HAP-1 (cell line): Measurements from ENCODE around the gene QRFP.

Source experiments
- DNase-seq, 2 experiments: peaks; one replicate each; pipeline ENCODE4 v3.0.0-alpha.2; 2016 to 2020; ENCODE audit warnings: low spot score in 2 of 2
- H3K27me3 ChIP-seq: fragments of 250-450 bp; sonication (Bioruptor Pico); 2 replicates; pipeline ENCODE4 v1.5.1; 2020; ENCODE audit warnings: low read depth, mild to moderate bottlenecking, moderate library complexity
- H3K36me3 ChIP-seq: fragments of 250-450 bp; sonication (Bioruptor Pico); replicated peaks from 2 replicates; pipeline ENCODE4 v1.5.1; 2020; ENCODE audit warnings: mild to moderate bottlenecking
- H3K4me1 ChIP-seq: fragments of 250-450 bp; sonication (Bioruptor Pico); 2 replicates; pipeline ENCODE4 v1.5.1; 2020; ENCODE audit warnings: mild to moderate bottlenecking
- H3K4me3 ChIP-seq: fragments of 250-450 bp; sonication (Bioruptor Pico); 2 replicates; pipeline ENCODE4 v1.5.1; 2020; ENCODE audit warnings: mild to moderate bottlenecking, moderate library complexity
- H3K9me3 ChIP-seq: fragments of 250-450 bp; sonication (Bioruptor Pico); 2 replicates; pipeline ENCODE4 v1.5.1; 2020; ENCODE audit warnings: mild to moderate bottlenecking, moderate library complexity
- in situ Hi-C: fragments of 300-500 bp; cut with MboI; formaldehyde crosslinking; loops from 3 replicates; pipeline ENCODE4 v1.14.3; 2020; ENCODE audit warnings: low sequenced_read_pairs, inconsistent platforms, mixed read lengths

Gene QRFP

DNA sequence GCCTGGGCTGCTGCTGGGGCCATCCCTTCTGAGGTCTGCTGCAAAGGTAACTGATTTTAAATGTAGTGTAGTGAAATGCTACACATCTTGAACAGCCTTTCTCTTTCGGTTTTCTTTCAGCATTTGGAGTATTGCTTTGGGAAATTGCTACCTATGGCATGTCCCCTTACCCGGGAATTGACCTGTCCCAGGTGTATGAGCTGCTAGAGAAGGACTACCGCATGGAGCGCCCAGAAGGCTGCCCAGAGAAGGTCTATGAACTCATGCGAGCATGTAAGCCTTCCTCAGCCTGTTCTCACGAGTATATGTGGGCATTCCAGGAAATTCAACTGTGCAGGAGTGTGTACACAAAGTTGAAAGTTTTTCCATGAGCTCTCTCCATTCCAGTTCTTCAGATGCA, 18.3 kb downstream of the QRFP start:
- no peaks in the 10 kb centered on the region for H3K27me3 ChIP-seq
- H3K36me3 ChIP-seq = no peaks in the 10 kb centered on the region
- in situ Hi-C loops = no loop called here
- H3K9me3 ChIP-seq = no peaks in the 10 kb centered on the region
- no peaks in the 10 kb centered on the region for H3K4me1 ChIP-seq
- DNase-seq = no peak
- H3K4me3 ChIP-seq = no peak overlapping the region

DNA sequence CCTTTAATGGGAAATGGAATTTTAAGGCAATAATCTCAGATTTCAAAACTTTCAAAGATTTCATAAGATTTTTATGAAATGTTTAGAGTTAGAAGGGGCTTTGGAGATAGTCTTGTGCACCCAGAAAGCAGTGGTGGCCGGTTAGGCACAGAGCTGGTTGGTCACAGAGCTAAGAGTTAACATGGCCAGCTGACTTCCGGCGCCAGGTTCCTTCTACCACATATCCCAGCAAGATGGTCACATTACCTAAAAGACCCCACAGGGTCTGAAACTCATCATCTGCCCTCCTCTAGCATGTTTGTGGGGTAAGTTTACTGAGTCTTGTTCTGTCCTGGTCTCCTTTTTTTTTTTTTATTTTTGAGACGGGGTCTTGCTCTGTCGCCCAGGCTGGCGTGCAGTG, 19.3 kb downstream of the QRFP start:
- no peaks in the 10 kb centered on the region for H3K36me3 ChIP-seq
- in situ Hi-C loops = no loop called here
- H3K4me1 ChIP-seq = no peaks in the 10 kb centered on the region
- H3K27me3 ChIP-seq = no peaks in the 10 kb centered on the region
- no peaks in the 10 kb centered on the region for H3K9me3 ChIP-seq
- DNase-seq = no peak
- no peak overlapping the region for H3K4me3 ChIP-seq

DNA sequence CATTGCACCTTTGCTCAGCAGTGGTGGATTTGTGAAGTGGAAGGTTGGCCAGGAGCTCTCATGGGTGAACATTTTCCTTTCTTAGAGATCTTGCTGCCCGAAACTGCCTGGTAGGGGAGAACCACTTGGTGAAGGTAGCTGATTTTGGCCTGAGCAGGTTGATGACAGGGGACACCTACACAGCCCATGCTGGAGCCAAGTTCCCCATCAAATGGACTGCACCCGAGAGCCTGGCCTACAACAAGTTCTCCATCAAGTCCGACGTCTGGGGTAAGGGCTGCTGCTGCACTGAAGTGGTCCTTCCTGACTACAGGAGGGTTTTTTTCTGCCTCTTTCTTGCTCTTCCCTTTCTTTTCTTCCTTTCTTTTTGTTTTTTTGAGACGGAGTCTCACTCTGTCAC, 21.8 kb downstream of the QRFP start:
- in situ Hi-C loops = no loop called here
- Histone ChIP-seq H3K9me3 (no peaks in the 10 kb centered on the region), H3K36me3 (no peaks in the 10 kb centered on the region), H3K27me3 (no peaks in the 10 kb centered on the region), H3K4me1 (no peaks in the 10 kb centered on the region), H3K4me3 (no peak overlapping the region)
- no peak for DNase-seq

DNA sequence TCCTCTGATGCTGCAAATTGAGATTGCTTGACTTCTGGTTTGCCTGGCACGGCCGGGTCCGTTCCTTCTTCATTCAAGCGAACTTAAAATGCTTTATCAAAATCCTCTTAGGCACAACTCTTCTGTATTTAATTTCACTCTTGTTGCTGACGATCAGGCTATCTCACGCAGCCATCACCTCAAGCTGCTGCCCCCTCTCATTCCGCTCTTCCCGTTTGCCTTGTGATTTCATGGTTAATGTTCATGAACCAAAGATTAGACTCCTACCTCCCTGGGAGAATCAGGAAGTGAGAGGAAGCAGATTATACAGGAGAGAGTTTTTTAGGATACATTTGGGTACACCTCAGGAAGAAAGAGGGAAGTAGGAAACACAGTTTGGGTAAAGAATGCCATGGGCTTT, 22.6 kb downstream of the QRFP start:
- no peak overlapping the region for H3K4me3 ChIP-seq
- H3K9me3 ChIP-seq = no peaks in the 10 kb centered on the region
- no peaks in the 10 kb centered on the region for H3K4me1 ChIP-seq
- H3K27me3 ChIP-seq = no peaks in the 10 kb centered on the region
- in situ Hi-C loops = no loop called here
- DNase-seq = no peak
- H3K36me3 ChIP-seq = no peaks in the 10 kb centered on the region

DNA sequence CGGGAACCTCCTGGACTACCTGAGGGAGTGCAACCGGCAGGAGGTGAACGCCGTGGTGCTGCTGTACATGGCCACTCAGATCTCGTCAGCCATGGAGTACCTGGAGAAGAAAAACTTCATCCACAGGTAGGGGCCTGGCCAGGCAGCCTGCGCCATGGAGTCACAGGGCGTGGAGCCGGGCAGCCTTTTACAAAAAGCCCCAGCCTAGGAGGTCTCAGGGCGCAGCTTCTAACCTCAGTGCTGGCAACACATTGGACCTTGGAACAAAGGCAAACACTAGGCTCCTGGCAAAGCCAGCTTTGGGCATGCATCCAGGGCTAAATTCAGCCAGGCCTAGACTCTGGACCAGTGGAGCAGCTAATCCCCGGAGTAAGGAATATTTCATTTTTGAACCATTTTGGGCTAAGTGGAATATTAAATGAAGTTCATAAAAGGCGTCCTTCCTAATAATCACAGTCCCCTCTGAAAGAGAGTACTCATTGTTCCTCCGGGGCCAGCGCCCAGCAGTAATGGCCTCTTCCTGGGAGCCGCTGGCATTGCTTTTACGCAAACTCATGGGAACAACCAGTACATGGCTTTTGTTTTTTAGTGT, 23.6 kb downstream of the QRFP start:
- no peak for DNase-seq
- in situ Hi-C loops = no loop called here
- no peaks in the 10 kb centered on the region for H3K36me3 ChIP-seq

DNA sequence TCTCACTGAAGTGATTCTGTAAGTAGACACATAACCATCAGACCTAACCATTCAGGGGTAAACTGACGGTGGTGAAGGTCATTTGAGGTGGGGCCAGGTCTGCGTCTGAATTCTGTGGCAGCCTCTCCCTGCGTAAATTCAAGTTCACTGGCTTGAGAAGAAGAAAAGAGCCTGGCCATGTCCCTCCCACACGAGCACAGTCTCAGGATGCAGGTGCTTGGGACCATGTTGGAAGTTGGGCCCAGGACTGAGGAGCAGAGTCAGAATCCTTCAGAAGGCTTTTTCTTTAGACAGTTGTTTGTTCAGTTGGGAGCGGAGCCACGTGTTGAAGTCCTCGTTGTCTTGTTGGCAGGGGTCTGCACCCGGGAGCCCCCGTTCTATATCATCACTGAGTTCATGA, 24.1 kb downstream of the QRFP start:
- Histone ChIP-seq H3K27me3 (no peaks in the 10 kb centered on the region), H3K4me3 (no peak overlapping the region), H3K36me3 (no peaks in the 10 kb centered on the region), H3K9me3 (no peaks in the 10 kb centered on the region), H3K4me1 (no peaks in the 10 kb centered on the region)
- DNase-seq = no peak
- in situ Hi-C loops = no loop called here

More for the DNA sequence above, 23.6 kb downstream of the QRFP start:
- Histone ChIP-seq H3K9me3 (no peaks in the 10 kb centered on the region), H3K4me1 (no peaks in the 10 kb centered on the region), H3K4me3 (no peak overlapping the region), H3K27me3 (no peaks in the 10 kb centered on the region)

DNA sequence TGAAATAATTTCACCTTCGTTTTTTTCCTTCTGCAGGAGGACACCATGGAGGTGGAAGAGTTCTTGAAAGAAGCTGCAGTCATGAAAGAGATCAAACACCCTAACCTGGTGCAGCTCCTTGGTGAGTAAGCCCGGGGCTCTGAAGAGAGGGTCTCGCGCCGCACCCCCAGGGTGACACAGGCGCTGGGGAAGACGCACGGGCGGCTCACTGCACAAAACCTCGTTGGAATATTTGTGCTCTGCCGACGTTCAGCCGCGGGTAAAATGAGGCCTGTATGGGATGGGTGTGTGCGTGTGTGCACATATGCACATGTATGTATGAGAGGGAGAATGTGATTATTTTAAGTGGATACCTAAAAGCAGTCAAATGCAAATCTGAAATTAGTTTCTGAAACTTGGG, 24.5 kb downstream of the QRFP start:
- no peaks in the 10 kb centered on the region for H3K36me3 ChIP-seq
- H3K4me1 ChIP-seq = no peaks in the 10 kb centered on the region
- no peaks in the 10 kb centered on the region for H3K9me3 ChIP-seq
- H3K4me3 ChIP-seq = no peak overlapping the region
- no peak for DNase-seq
- H3K27me3 ChIP-seq = no peaks in the 10 kb centered on the region
- in situ Hi-C loops = no loop called here

DNA sequence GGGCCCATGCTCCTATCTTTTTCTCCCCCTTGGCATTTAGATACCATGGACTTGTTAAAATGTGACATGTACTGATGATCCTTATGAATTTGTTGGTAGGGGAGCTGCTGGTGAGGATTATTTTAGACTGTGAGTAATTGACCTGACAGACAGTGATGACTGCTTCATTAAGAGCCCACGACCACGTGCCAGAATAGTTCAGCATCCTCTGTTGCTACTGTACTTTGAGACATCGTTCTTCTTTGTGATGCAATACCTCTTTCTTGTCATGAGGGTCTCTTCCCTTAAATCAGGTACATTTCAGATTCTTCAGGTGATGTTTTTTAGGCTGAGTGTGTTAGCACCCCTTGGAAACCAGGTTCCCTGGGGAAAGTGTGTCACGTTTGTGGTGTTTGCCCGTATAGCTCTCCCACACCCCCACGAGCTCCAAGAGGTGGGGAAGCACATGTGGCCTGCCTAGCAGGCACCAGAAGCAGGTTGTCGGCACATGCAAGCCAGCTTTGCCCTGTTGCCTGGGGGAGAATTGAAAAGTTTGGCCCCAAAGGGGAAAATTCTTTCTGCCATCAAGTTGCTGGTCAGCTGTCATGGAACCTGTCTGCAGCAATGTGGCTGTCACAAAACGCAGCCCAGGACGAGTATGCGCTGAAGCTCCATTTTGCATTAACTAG, 25.1 kb downstream of the QRFP start:
- no peaks in the 10 kb centered on the region for H3K9me3 ChIP-seq
- DNase-seq = no peak
- no peaks in the 10 kb centered on the region for H3K36me3 ChIP-seq
- H3K4me1 ChIP-seq = no peaks in the 10 kb centered on the region
- in situ Hi-C loops = no loop called here
- no peaks in the 10 kb centered on the region for H3K27me3 ChIP-seq
- no peak overlapping the region for H3K4me3 ChIP-seq

DNA sequence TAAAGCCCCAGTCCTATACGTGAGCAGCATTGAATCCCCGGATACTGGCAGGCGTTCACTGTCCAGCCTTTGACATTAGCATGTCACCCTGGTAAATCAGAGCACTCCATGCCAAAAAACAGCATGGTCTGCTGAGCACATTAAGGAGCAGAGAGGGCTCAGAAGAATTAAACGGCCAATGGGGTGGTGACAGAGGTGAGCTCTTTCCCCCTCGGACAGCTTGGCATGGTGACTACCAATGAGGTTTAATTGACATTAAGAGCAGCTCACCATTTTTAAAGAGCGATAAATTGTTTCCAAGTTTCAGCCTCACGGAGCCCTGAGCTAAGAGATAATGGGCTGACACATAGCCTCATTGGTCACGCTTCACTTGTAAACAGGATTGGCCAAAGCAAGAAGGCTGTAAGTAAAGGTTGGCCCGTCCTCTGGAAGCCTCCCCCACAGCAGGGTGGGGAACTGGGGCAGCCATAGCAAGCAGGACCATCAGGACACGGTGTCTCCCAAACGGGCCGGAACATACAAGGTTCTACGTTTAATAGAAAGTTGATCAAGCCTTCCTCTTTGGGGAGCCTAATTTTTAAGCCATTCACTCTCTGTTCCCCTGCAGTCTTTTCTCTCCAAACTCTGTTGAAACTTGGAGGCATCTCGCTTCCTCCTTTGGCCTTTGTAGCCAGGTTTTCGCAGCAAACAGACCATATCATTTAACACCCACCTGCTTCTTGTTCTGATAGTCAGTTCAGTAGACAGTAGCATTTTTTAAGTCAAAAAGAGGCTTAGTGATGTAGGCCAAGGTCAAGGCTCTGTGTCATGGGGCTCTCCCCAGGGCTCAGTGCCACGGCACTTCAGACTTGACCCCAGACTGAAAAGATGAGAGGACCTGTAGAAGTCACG, 25.9 kb downstream of the QRFP start:
- Histone ChIP-seq H3K27me3 (no peaks in the 10 kb centered on the region), H3K9me3 (no peaks in the 10 kb centered on the region), H3K4me3 (no peak overlapping the region), H3K4me1 (no peaks in the 10 kb centered on the region), H3K36me3 (no peaks in the 10 kb centered on the region)
- DNase-seq = no peak
- in situ Hi-C loops = no loop called here

DNA sequence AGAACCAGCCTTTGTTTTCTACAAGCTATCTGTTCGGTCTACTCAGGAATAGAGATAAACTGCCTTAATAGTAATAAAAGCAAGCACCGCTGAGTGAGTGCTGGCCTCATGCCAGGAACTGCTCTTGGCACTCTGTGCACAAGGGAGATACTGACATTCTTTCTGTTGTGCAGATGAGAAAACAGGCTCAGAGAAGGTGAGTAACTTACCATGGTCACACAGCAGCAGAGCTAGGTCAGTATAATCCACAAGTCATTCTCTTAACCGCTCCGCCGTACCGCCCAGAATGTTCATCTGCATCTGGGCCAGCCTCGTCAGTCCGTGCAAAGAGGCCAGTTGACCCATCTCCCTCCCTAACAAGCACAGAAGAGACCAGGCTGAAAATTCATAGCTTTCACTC, 27.4 kb downstream of the QRFP start:
- in situ Hi-C loops = loop anchor here (5.0 kb wide), 2 partner anchors 128 to 178 kb away; no protein-coding TSS in a partner anchor
- no peak overlapping the region for H3K4me3 ChIP-seq
- H3K4me1 ChIP-seq = no peaks in the 10 kb centered on the region
- no peaks in the 10 kb centered on the region for H3K9me3 ChIP-seq
- H3K36me3 ChIP-seq = no peaks in the 10 kb centered on the region
- no peaks in the 10 kb centered on the region for H3K27me3 ChIP-seq
- no peak for DNase-seq

DNA sequence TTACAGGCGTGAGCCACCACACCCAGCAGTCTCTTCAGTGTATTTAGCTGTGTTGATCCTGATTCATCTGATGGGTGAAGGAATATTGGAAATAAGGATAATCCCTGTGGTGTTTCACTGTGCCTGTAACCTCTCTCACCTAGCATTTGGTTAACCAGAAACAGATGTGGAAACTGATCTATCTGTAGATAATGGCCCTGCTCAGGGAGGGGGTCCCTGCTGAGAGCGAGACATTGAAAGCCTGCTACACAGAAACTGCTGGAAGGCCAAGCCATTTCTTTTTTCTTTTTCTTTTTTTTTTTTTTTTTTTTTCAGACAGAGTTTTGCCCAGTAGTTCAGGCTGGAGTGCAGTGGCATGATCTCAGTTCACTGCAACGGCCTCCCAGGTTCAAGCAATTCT, 28.4 kb downstream of the QRFP start:
- Histone ChIP-seq H3K36me3 (no peaks in the 10 kb centered on the region), H3K27me3 (no peaks in the 10 kb centered on the region), H3K4me3 (no peak overlapping the region), H3K9me3 (no peaks in the 10 kb centered on the region), H3K4me1 (no peaks in the 10 kb centered on the region)
- in situ Hi-C loops = loop anchor here (5.0 kb wide), 2 partner anchors 129 to 179 kb away; no protein-coding TSS in a partner anchor
- no peak for DNase-seq

DNA sequence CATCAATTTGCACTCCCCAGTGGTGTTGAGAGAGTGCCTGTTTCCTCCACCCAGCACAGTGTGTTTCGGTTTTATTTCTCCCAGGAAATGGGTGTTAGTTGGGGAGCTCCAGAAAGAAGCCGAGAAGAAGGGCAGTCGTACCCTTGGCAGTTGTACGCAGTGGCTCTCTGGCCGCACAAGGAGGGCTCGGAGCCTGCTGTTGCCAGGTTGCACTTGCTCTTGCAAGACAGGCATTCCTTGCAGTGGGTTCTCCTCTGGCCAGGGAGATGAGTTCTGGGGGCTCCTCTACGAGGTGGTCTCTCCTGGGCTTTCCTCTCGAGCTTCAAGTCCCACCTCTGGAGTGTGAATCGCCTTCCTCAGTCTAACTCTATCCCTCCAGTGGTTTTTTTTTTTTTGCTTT, 29.1 kb downstream of the QRFP start:
- no peaks in the 10 kb centered on the region for H3K9me3 ChIP-seq
- no peak overlapping the region for H3K4me3 ChIP-seq
- no peaks in the 10 kb centered on the region for H3K36me3 ChIP-seq
- H3K4me1 ChIP-seq = no peaks in the 10 kb centered on the region
- no peak for DNase-seq
- no peaks in the 10 kb centered on the region for H3K27me3 ChIP-seq
- in situ Hi-C loops = loop anchor here (5.0 kb wide), 2 partner anchors 130 to 180 kb away; no protein-coding TSS in a partner anchor

DNA sequence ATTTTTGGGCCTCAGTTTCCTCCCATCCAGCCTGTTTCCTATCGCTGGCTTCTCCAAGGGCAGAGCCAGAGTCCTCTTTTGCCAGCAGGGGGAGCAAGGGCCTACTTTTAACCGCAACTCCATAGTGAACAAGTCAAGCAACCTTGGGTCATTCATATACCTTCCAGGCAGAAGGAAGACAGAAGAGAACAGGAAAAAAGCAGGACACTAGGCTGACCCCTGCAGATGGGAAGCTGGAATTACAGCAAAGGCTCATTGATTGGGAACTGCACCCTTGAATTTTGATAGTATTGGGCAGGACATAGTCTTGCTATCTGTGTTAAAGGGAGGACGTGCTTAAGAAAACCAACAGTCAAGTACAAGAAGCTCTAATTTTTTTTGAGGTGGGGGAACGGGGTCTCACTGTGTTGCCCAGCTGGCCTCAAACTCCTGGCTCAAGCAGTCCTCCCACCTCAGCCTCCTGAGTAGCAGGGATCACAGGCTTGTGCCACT, 30.1 kb downstream of the QRFP start:
- Histone ChIP-seq H3K4me3 (no peak overlapping the region), H3K4me1 (no peaks in the 10 kb centered on the region), H3K27me3 (no peaks in the 10 kb centered on the region), H3K36me3 (no peaks in the 10 kb centered on the region), H3K9me3 (no peaks in the 10 kb centered on the region)
- in situ Hi-C loops = loop anchor here (5.0 kb wide), 2 partner anchors 131 to 181 kb away; no protein-coding TSS in a partner anchor
- peak; percentile 89 to 93 for DNase-seq

DNA sequence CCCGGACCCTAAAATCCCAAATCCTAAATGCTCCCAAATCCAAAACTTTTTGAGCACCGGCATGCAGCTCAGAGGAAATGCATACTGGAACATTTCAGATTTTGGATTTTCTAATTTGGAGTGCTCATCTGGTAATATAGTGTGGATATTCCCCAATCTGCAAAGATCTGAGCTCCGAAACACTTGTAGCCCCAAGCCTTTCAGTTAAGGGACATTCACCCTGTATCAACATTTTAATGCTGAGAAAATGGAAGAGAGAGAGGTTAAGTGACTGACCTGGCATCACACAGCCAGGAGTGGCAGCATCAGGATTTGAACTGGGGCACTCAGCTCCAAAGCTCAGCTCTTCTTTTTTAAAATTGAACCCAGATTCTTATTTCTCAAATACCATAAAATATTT, 30.7 kb downstream of the QRFP start:
- DNase-seq = no peak
- Histone ChIP-seq H3K9me3 (no peaks in the 10 kb centered on the region), H3K36me3 (no peaks in the 10 kb centered on the region), H3K4me3 (no peak overlapping the region), H3K4me1 (no peaks in the 10 kb centered on the region), H3K27me3 (no peaks in the 10 kb centered on the region)
- in situ Hi-C loops = loop anchor here (5.0 kb wide), 2 partner anchors 131 to 181 kb away; no protein-coding TSS in a partner anchor
